ENCODE measurements around the gene PPIE. TPM values are rescaled to one million over a fixed set of nuclear protein-coding genes. Genes with fewer than 3 reads are reported as not detected.
"Not testable (repeated sequence)": the region's sequence is repeated elsewhere in the genome, so short reads cannot be mapped to it uniquely, and the experiment has no call there.

PPIE gene
- total RNA-seq, 2 experiments from 2014 or later: 64.1 to 68.7 TPM

- no peaks in the 10 kb centered on the region for H3K9me3 Mint-ChIP-seq
Observed at GRCh38 chr1:39787468-39787867, 48.8 kb downstream of the PPIE start.

GRCh38 chr1:39787964-39788363, 49.3 kb downstream of the PPIE start:
- H3K36me3 Mint-ChIP-seq; H3K9me3 Mint-ChIP-seq; H3K27ac Mint-ChIP-seq; DNase-seq; intact Hi-C loops (cut with micrococcal nuclease); CTCF ChIA-PET: not testable (repeated sequence)
- POLR2A ChIA-PET: interaction anchor here (2.4 kb wide), 1 partner anchor 11 kb away, joined by 15 read pairs; no protein-coding TSS in a partner anchor
- H3K4me1 Mint-ChIP-seq (ENCODE audit: low read depth): peaks cover 13% of the 10 kb centered on the region
- peaks cover 11% of the 10 kb centered on the region for H3K27me3 Mint-ChIP-seq
- peak overlapping the region; percentile 20 for H3K4me3 Mint-ChIP-seq

More at GRCh38 chr1:39787468-39787867, 48.8 kb downstream of the PPIE start:
- ChIA-PET POLR2A (no interaction called here), CTCF (no interaction called here)
- H3K27ac Mint-ChIP-seq: no peak overlapping the region
- peaks cover 11% of the 10 kb centered on the region for H3K27me3 Mint-ChIP-seq
- peaks cover 8% of the 10 kb centered on the region for H3K4me1 Mint-ChIP-seq (ENCODE audit: low read depth)
- peak overlapping the region; percentile 41 for H3K4me3 Mint-ChIP-seq
- intact Hi-C loops (cut with micrococcal nuclease): no loop called here
- no peak for DNase-seq
- no peaks in the 10 kb centered on the region for H3K36me3 Mint-ChIP-seq

GRCh38 chr1:39788426-39788757, 49.7 kb downstream of the PPIE start:
- Mint-ChIP-seq H3K27ac (no peak overlapping the region), H3K4me3 (no peak overlapping the region), H3K27me3 (peaks cover 11% of the 10 kb centered on the region), H3K9me3 (no peaks in the 10 kb centered on the region), H3K4me1 (ENCODE audit: low read depth) (peaks cover 13% of the 10 kb centered on the region), H3K36me3 (no peaks in the 10 kb centered on the region)
- POLR2A ChIA-PET: interaction anchor here (2.4 kb wide), 1 partner anchor 11 kb away, joined by 15 read pairs; no protein-coding TSS in a partner anchor
- intact Hi-C loops (cut with micrococcal nuclease): no loop called here
- DNase-seq: no peak
- CTCF ChIA-PET: interaction anchor here (1.8 kb wide), 1 partner anchor 12 kb away, joined by 5 read pairs; no protein-coding TSS in a partner anchor

GRCh38 chr1:39788758-39789570, 50.3 kb downstream of the PPIE start, which contains the start of gene BMP8B:
Gene BMP8B, minus strand, starts transcription at chr1:39788865. Its CDS starts 380 bp downstream, at chr1:39788485.
- no peak within 1 kb of the TSS for H3K27ac Mint-ChIP-seq
- CTCF ChIA-PET: interaction anchor here (1.8 kb wide), 2 partner anchors 10 to 11 kb away, joined by 5 to 12 read pairs; no protein-coding TSS in a partner anchor
- peak within 1 kb of the TSS; percentile 68 for H3K4me3 Mint-ChIP-seq
- peaks cover 13% of the 10 kb centered on the region for H3K4me1 Mint-ChIP-seq (ENCODE audit: low read depth)
- POLR2A ChIA-PET: interaction anchor here (2.4 kb wide), 1 partner anchor 10 kb away, joined by 15 read pairs; no protein-coding TSS in a partner anchor
- intact Hi-C loops (cut with micrococcal nuclease): no loop called here
- peaks cover 11% of the 10 kb centered on the region for H3K27me3 Mint-ChIP-seq
- peak; percentile 60 for DNase-seq
- no peaks in the 10 kb centered on the region for H3K9me3 Mint-ChIP-seq
- no peaks in the 10 kb centered on the region for H3K36me3 Mint-ChIP-seq

- Mint-ChIP-seq H3K27me3 (peaks cover 11% of the 10 kb centered on the region), H3K36me3 (no peaks in the 10 kb centered on the region), H3K4me3 (peak overlapping the region; percentile 68), H3K9me3 (no peaks in the 10 kb centered on the region), H3K4me1 (ENCODE audit: low read depth) (peaks cover 14% of the 10 kb centered on the region), H3K27ac (no peak overlapping the region)
- intact Hi-C loops (cut with micrococcal nuclease): loop anchor here (10.0 kb wide), 1 partner anchor 185 kb away; no protein-coding TSS in a partner anchor
- POLR2A ChIA-PET: interaction anchor here (2.4 kb wide), 1 partner anchor 9 kb away, joined by 15 read pairs; no protein-coding TSS in a partner anchor
- DNase-seq: no peak
- CTCF ChIA-PET: interaction anchor here (1.8 kb wide), 2 partner anchors 9 to 10 kb away, joined by 5 to 12 read pairs; no protein-coding TSS in a partner anchor
Observed at GRCh38 chr1:39789571-39790110, 51.0 kb downstream of the PPIE start.

- CTCF ChIA-PET: no interaction called here
- Mint-ChIP-seq H3K27me3 (peaks cover 11% of the 10 kb centered on the region), H3K9me3 (no peaks in the 10 kb centered on the region), H3K4me1 (ENCODE audit: low read depth) (peaks cover 22% of the 10 kb centered on the region), H3K36me3 (no peaks in the 10 kb centered on the region), H3K4me3 (no peak overlapping the region), H3K27ac (no peak overlapping the region)
- POLR2A ChIA-PET: no interaction called here
- no peak for DNase-seq
- intact Hi-C loops (cut with micrococcal nuclease): loop anchor here (10.0 kb wide), 1 partner anchor 187 kb away; no protein-coding TSS in a partner anchor
Observed at GRCh38 chr1:39791838-39792237, 53.2 kb downstream of the PPIE start.

- Mint-ChIP-seq H3K9me3 (no peaks in the 10 kb centered on the region), H3K36me3 (no peaks in the 10 kb centered on the region), H3K27ac (no peak overlapping the region), H3K27me3 (no peaks in the 10 kb centered on the region), H3K4me3 (no peak overlapping the region), H3K4me1 (ENCODE audit: low read depth) (peaks cover 27% of the 10 kb centered on the region)
- ChIA-PET CTCF (interaction anchor here (0.6 kb wide), 1 partner anchor 188 kb away, joined by 3 read pairs; no protein-coding TSS in a partner anchor), POLR2A (no interaction called here)
- intact Hi-C loops (cut with micrococcal nuclease): loop anchor here (10.0 kb wide), 1 partner anchor 191 kb away; no protein-coding TSS in a partner anchor
- DNase-seq: no peak
Observed at GRCh38 chr1:39795651-39796050, 57.0 kb downstream of the PPIE start.

GRCh38 chr1:39798859-39799769, 60.4 kb downstream of the PPIE start:
- CTCF ChIA-PET: interaction anchor here (0.6 to 4.0 kb wide), 30 partner anchors 9 to 234 kb away, joined by 3 to 25 read pairs (median 5); partner anchors contain the start of genes BMP8B, MYCL, NT5C1A and PPIE
- H3K4me3 Mint-ChIP-seq: peak overlapping the region; percentile 67
- DNase-seq: peak; percentile 95
- H3K9me3 Mint-ChIP-seq, H3K36me3 Mint-ChIP-seq, H3K27me3 Mint-ChIP-seq: not testable (repeated sequence)
- peak overlapping the region; percentile 91 for H3K27ac Mint-ChIP-seq
- intact Hi-C loops (cut with micrococcal nuclease): loop anchor here (2.0 to 10.0 kb wide), 3 partner anchors 60 to 194 kb away; partner anchors contain the start of gene PPIE
- H3K4me1 Mint-ChIP-seq (ENCODE audit: low read depth): peaks cover 21% of the 10 kb centered on the region
- POLR2A ChIA-PET: interaction anchor here (0.6 to 2.9 kb wide), 7 partner anchors 10 to 594 kb away, joined by 3 to 15 read pairs (median 3); partner anchors contain the start of genes BMP8B and MACF1

GRCh38 chr1:39799770-39800470, 61.2 kb downstream of the PPIE start:
- intact Hi-C loops (cut with micrococcal nuclease): loop anchor here (2.0 to 10.0 kb wide), 3 partner anchors 61 to 195 kb away; partner anchors contain the start of gene PPIE
- peak overlapping the region; percentile 91 for H3K27ac Mint-ChIP-seq

GRCh38 chr1:39800471-39800835, 61.8 kb downstream of the PPIE start:
- intact Hi-C loops (cut with micrococcal nuclease): no loop called here
- Mint-ChIP-seq H3K27ac (no peak overlapping the region), H3K9me3 (peaks cover under 1% of the 10 kb centered on the region), H3K36me3 (peaks cover 2% of the 10 kb centered on the region), H3K27me3 (no peaks in the 10 kb centered on the region), H3K4me3 (no peak overlapping the region), H3K4me1 (ENCODE audit: low read depth) (peaks cover 15% of the 10 kb centered on the region)
- POLR2A ChIA-PET: interaction anchor here (2.9 kb wide), 1 partner anchor 11 kb away, joined by 15 read pairs; the partner anchor contains the start of gene BMP8B
- no peak for DNase-seq
- CTCF ChIA-PET: interaction anchor here (0.7 to 4.0 kb wide), 19 partner anchors 9 to 195 kb away, joined by 3 to 25 read pairs (median 5); partner anchors contain the start of genes BMP8B, MYCL, NT5C1A and PPIE

More at GRCh38 chr1:39799770-39800470, 61.2 kb downstream of the PPIE start:
- Mint-ChIP-seq H3K4me1 (ENCODE audit: low read depth) (peaks cover 17% of the 10 kb centered on the region), H3K9me3 (no peaks in the 10 kb centered on the region), H3K27me3 (no peaks in the 10 kb centered on the region), H3K36me3 (peaks cover under 1% of the 10 kb centered on the region), H3K4me3 (peak overlapping the region; percentile 67)
- DNase-seq: peak; percentile 80
- POLR2A ChIA-PET: interaction anchor here (0.7 to 2.9 kb wide), 5 partner anchors 11 to 595 kb away, joined by 3 to 15 read pairs (median 3); partner anchors contain the start of genes BMP8B and MACF1
- CTCF ChIA-PET: interaction anchor here (0.7 to 4.0 kb wide), 23 partner anchors 10 to 232 kb away, joined by 3 to 25 read pairs (median 5); partner anchors contain the start of genes BMP8B, MYCL, NT5C1A and PPIE
